Medulla oblongata (tissue), 1 donor: ENCODE data around the gene ITCH.
"Not testable (repeated sequence)": the region's sequence is repeated elsewhere in the genome, so short reads cannot be mapped to it uniquely, and the experiment has no call there.

Experiments used
- DNase-seq: peaks from one replicate; pipeline ENCODE4 v3.0.0-alpha.2; 2015; ENCODE audit errors: extremely low spot score

Gene ITCH

GRCh38 chr20:34363062-34363464 lies at the start of gene ITCH:
Gene ITCH, plus strand, starts transcription at chr20:34363273. Its CDS starts 30,539 bp downstream, at chr20:34393812.
- DNase-seq, result peak; percentile 97

GRCh38 chr20:34315236-34315635 lies 47.8 kb upstream of the ITCH start:
- DNase-seq, result no peak

GRCh38 chr20:34316196-34316814 lies 46.8 kb upstream of the ITCH start:
- DNase-seq, result no peak

- no peak for DNase-seq
These were observed 44.2 kb upstream of the ITCH start for GRCh38 chr20:34318609-34319443.

GRCh38 chr20:34320861-34321260 lies 42.2 kb upstream of the ITCH start:
- no peak for DNase-seq

- no peak for DNase-seq
These were observed 40.6 kb upstream of the ITCH start for GRCh38 chr20:34322267-34323105.

GRCh38 chr20:34324541-34324940 lies 38.5 kb upstream of the ITCH start:
- DNase-seq, result no peak

GRCh38 chr20:34328207-34328606 lies 34.9 kb upstream of the ITCH start:
- DNase-seq, result not testable (repeated sequence)

- no peak for DNase-seq
These were observed 34.0 kb upstream of the ITCH start for GRCh38 chr20:34328928-34329677.

- DNase-seq, result not testable (repeated sequence)
These were observed 32.1 kb upstream of the ITCH start for GRCh38 chr20:34330861-34331544.

- no peak for DNase-seq
These were observed 31.2 kb upstream of the ITCH start for GRCh38 chr20:34331838-34332237.

GRCh38 chr20:34332262-34332920 lies 30.7 kb upstream of the ITCH start:
- DNase-seq, result no peak

GRCh38 chr20:34333786-34334185 lies 29.3 kb upstream of the ITCH start:
- DNase-seq, result no peak

- peak; percentile 97 for DNase-seq
These were observed 28.2 kb upstream of the ITCH start for GRCh38 chr20:34334654-34335407.

- DNase-seq, result no peak
These were observed 25.5 kb upstream of the ITCH start for GRCh38 chr20:34337544-34337943.

- DNase-seq, result no peak
These were observed 24.9 kb upstream of the ITCH start for GRCh38 chr20:34337982-34338726.

GRCh38 chr20:34340726-34341125 lies 22.3 kb upstream of the ITCH start:
- not testable (repeated sequence) for DNase-seq

GRCh38 chr20:34341199-34341598 lies 21.9 kb upstream of the ITCH start:
- not testable (repeated sequence) for DNase-seq
